GM19328 (cell line): ENCODE measurements around the gene MYO7A.
"Not testable (repeated sequence)": the region's sequence is repeated elsewhere in the genome, so short reads cannot be mapped to it uniquely, and the experiment has no call there.

Experiments
- ATAC-seq: cut with Tn5 transposase; IDR thresholded peaks from one replicate; pipeline ENCODE4 v1.9.1; 2021; ENCODE audit warnings: mild to moderate bottlenecking, moderate library complexity; ENCODE audit not compliant: unreplicated experiment

Gene MYO7A

GRCh38 chr11:77092382-77092781, 35.7 kb upstream of the MYO7A start:
- ATAC-seq: no peak

GRCh38 chr11:77093056-77093891, 34.8 kb upstream of the MYO7A start:
- ATAC-seq: no peak

DNA sequence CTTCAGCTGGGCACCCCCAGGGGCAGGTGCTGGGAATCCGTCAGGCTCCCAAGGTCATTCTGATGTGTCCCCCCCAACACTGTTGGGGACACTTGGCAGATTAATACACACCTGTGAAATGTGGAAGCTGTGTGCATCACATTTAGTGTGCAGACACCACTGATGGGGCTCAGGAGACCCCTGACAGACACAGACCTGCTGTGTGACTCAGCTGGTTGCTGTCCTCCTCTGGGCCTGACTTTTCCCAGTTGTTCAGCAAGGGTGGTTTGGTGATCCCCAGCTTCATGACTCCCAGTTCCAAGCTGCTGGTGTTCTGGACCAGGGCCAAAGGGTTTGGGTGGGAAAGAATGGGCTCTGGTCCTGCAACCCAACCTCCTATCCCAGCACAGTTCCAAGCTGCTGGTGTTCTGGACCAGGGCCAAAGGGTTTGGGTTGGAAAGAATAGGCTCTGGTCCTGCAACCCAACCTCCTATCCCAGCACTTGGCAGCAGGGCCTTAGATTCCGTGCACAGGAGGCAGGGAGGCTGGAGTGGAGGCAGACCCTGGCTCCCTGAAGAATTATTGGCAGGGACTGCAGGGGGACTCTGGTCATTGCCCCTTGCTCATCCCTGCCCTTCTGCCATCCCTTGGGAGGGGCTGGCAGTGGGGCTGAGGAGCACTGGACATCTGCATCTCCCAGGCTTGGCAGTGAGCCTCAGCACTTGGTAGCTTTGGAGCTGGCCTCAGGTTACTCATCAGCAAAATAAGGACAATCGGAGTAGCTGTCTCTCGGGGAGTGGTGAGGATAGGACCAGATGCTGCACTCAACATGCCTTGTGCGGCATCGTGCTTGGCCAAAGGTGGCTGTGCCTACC, 33.8 kb upstream of the MYO7A start:
- ATAC-seq: no peak

GRCh38 chr11:77094841-77095365, 33.1 kb upstream of the MYO7A start:
- no peak for ATAC-seq

- ATAC-seq: no peak
Observed at GRCh38 chr11:77095551-77096490, 32.2 kb upstream of the MYO7A start.

- ATAC-seq: no peak
Observed at GRCh38 chr11:77096591-77097019, 31.4 kb upstream of the MYO7A start.

DNA sequence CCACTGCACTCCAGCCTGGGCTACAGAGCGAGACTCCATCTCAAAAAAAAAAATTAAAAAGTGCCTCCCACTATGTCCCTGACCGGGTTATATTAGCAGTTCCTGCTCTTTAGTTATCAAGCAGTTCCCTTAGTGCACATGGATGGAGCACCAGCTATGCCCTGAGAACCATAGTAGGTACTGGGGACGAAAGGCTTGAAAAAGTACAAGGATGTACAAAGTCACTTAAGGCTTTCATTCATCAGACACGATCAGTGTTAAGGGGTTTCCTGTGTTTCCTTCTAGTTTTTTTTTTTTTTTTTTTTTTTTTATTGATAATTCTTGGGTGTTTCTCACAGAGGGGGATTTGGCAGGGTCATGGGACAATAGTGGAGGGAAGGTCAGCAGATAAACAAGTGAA, 30.9 kb upstream of the MYO7A start:
- not testable (repeated sequence) for ATAC-seq

GRCh38 chr11:77100166-77101042, 27.6 kb upstream of the MYO7A start:
- ATAC-seq: no peak

DNA sequence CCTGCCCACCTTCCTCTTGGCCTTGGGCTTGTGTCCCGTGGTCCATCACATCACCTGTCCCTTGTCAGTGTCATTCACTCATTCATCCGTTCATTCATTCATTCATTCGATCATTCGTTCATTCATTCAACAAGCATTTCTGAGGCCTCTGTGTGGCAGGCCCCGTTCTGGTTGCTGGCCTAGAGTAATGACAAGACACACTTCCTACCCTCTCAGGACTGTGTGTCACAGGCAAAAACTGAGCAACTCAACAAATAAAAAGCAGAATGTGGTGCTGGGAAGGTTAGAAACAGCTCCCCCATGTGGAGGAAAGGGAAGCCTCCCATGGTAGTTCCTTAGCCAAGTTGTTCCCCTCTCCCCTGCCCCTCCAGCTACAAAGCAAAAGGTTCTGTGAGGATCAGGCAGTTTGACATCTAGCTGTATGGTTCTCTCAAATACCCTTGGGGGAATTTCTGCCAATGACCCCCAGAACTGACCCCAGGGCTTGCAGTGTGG, 27.0 kb upstream of the MYO7A start:
- ATAC-seq: no peak

GRCh38 chr11:77102246-77103210, 25.5 kb upstream of the MYO7A start, which contains the start of gene OMP:
Gene OMP, plus strand, starts transcription at chr11:77102840. Its CDS starts 0 bp downstream, at chr11:77102840.
- ATAC-seq: no peak

DNA sequence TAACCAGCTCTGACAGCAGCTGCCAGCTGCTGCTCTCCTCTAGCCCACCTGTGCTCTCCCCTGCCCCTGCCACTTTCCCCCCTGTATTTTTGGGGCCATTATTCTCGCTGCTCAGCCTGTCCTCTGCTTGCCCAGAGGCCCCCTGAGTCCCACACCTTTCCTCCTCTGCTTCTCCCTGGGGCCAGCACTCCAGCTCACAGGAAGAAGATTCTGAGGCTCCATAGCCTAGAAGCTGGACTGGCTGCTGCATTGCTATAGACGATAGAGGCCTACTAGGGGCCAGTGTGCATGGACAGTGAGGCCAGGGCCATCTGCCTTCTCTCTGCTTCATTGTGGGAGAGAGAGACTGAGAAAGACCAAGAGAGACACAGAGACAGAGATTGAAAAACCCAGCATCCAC, 24.7 kb upstream of the MYO7A start:
- ATAC-seq: no peak

- no peak for ATAC-seq
Observed at GRCh38 chr11:77104727-77105126, 23.3 kb upstream of the MYO7A start.

GRCh38 chr11:77106321-77106720, 21.7 kb upstream of the MYO7A start:
- no peak for ATAC-seq

- ATAC-seq: no peak
Observed at GRCh38 chr11:77106759-77107158, 21.3 kb upstream of the MYO7A start.

DNA sequence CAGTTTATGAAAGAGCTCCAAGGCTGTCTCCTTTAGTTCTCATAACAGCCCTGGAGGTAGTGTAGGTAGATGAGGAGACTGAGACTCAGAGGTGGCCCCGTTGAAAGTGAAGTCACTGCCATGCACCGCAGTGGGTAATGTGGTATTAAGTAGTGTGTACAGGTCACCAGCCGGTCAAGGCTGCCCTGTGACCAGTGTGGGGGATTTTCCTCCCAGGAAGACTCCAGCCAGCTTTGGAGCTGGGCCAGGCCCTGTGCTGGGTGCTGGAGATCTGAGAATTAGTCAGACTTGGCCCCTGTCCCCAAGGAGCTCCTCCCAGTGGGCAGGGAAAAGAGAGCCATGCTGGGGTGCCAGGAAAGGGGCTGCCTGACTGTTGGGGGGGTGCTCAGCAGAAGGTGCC, 20.1 kb upstream of the MYO7A start:
- no peak for ATAC-seq

GRCh38 chr11:77108436-77108835, 19.6 kb upstream of the MYO7A start:
- ATAC-seq: no peak

DNA sequence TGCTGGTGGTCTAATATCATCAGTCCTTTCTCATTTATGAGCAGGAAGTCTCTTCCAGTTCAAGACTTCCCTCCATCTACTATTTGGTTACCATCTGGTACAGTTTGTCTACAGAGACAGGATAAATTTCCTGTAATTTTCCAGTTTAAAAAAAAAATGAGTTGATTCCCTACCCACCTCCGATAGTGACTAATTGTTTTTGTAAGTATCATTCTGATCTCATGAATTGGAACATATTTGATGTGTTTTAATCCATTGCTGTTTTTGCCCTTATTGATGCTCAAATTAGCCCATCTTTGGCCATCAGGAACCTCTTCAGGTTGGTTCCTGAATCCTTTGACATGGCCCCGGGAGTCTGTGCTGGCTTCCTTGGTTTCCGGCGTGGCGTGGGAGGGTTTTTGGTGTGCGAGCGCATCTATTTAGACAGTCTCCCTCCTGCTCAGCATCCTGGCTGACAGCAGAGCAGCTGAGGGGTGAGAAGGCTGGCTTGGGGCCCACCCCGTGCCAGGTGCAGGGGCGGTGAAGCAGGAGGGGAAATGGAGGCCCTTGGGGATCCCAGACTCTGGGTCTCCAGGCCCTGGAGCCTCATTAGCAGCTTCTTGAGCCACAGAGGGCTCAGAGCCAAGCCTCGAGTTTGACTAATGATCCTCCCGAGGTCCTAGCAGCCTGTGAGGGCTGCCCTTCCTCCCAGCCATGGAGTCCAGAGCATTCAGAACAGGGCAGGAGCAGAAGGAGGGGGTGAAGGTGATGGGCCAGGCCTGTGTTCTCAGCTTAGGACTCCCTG, 18.6 kb upstream of the MYO7A start:
- no peak for ATAC-seq
